ENCODE results near the gene CHURC1.

GRCh38 chr14:64958743-64959142 lies 44.5 kb downstream of the CHURC1 start:
- no peak for TF ChIP-seq POLR2A (IDR thresholded peaks at IDR 0.05; ENCODE audit: low read depth)
- no peak for TF ChIP-seq CTCF (IDR thresholded peaks at IDR 0.05)

Measured in esophagus muscularis mucosa (tissue), 3 donors.